K562 (cell line): ENCODE data around the gene MAPK13. TPM values are rescaled to one million over a fixed set of nuclear protein-coding genes. Genes with fewer than 3 reads are reported as not detected.

Source experiments
- ATAC-seq: fragments of 200-7000 bp; cut with Tn5 transposase; 3 replicates; pipeline ENCODE4 v1.9.1; 2020; ENCODE audit warnings: moderate library complexity
- BruUV-seq: library from RNA; stranded (reverse); fragments of 400-500 nt; replicated peaks from 2 replicates; lab custom pipeline; 2021; lab: Mats Ljungman, UMichigan
- CTCF ChIA-PET: fragments of 300-600 bp; formaldehyde crosslinking; extraction: SDS; loops from one replicate; lab custom pipeline; 2021; ENCODE audit warnings: low intra/inter-chr PET ratio; lab: Yijun Ruan, JAX
- POLR2A ChIA-PET: fragments of 300-600, 350-650 bp; sonication (Branson Sonifier 250); formaldehyde crosslinking; extraction: SDS; loops from one replicate; lab custom pipeline; 2021; ENCODE audit warnings: antibody characterized with exemption, inconsistent platforms; lab: Yijun Ruan, JAX
- DNase-seq, 4 experiments: peaks; one replicate each; pipeline versions ENCODE4 v3.0.0 to v3.0.0-alpha.2; 2011 to 2018; ENCODE audit warnings: low spot score in 3 of 4, mixed read lengths in 3 of 4; ENCODE audit errors: extremely low read depth in 1 of 4
- FAIRE-seq: peaks from 2 replicates; lab custom pipeline; 2011; peaks lifted over from hg19 to GRCh38; lab: Jason Lieb, UNC
- H2AFZ ChIP-seq: 2 replicates; pipeline ENCODE4 v1.6.0; 2011; ENCODE audit warnings: low read depth, low read length, control low read depth, inconsistent platforms
- H3K27ac ChIP-seq: fragments of 200-600 bp; 3 replicates; pipeline ENCODE4 v1.8.0; 2011; ENCODE audit warnings: low read depth, mild to moderate bottlenecking, control low read depth, inconsistent platforms, low read length, moderate library complexity, mixed read lengths; ENCODE audit errors: extremely low read depth
- H3K27me3 ChIP-seq, 2 experiments: fragments of 300-600 bp in 1 of 2; 2 replicates in 1 of 2; 3 replicates in 1 of 2; pipeline versions ENCODE4 v1.6.0 to v1.8.0; 2011; ENCODE audit warnings: inconsistent platforms in 2 of 2, low read length in 2 of 2, mild to moderate bottlenecking in 1 of 2, mixed read lengths in 1 of 2, moderate library complexity in 1 of 2; ENCODE audit not compliant: control insufficient read depth in 2 of 2, insufficient read depth in 2 of 2
- H3K36me3 ChIP-seq: fragments of 300-600 bp; 3 replicates; pipeline ENCODE4 v1.8.0; 2011; ENCODE audit warnings: mild to moderate bottlenecking, low read length, inconsistent platforms; ENCODE audit not compliant: control insufficient read depth, insufficient read depth
- H3K4me1 ChIP-seq, 2 experiments: fragments of 200-600 bp in 1 of 2; replicated peaks in 1 of 2; 2 replicates in 1 of 2; 3 replicates in 1 of 2; pipeline versions ENCODE4 v1.5.1 to v1.8.0; 2011; ENCODE audit warnings: inconsistent platforms in 2 of 2, low read length in 2 of 2, mild to moderate bottlenecking in 1 of 2, mixed read lengths in 1 of 2, moderate library complexity in 1 of 2; ENCODE audit not compliant: control insufficient read depth in 2 of 2, insufficient read depth in 2 of 2
- H3K4me2 ChIP-seq: 2 replicates; pipeline ENCODE4 v1.6.1; 2011; ENCODE audit warnings: low read length, control low read depth, inconsistent platforms, mixed read lengths; ENCODE audit not compliant: insufficient read depth
- H3K4me3 ChIP-seq: fragments of 200-600 bp; sonication (generic), shearing (Covaris generic); 2 replicates; pipeline ENCODE4 v1.5.1; 2016; ENCODE audit warnings: control low read depth, inconsistent platforms
- H3K79me2 ChIP-seq: fragments of 200-600 bp; 3 replicates; pipeline ENCODE4 v1.8.0; 2011; ENCODE audit warnings: low read length, inconsistent platforms; ENCODE audit not compliant: control insufficient read depth, insufficient read depth
- H3K9ac ChIP-seq, 2 experiments: 2 replicates each; pipeline versions ENCODE4 v1.6.0 to v1.6.1; 2011; ENCODE audit warnings: low read depth in 2 of 2, low read length in 2 of 2, control low read depth in 1 of 2, inconsistent platforms in 1 of 2, mild to moderate bottlenecking in 1 of 2, mixed read lengths in 1 of 2; ENCODE audit not compliant: insufficient read depth in 1 of 2
- H3K9me1 ChIP-seq: one replicate; pipeline ENCODE4 v1.6.0; 2011; ENCODE audit warnings: inconsistent platforms, mild to moderate bottlenecking, low read length, moderate library complexity; ENCODE audit not compliant: control insufficient read depth, insufficient read depth
- H3K9me3 ChIP-seq: replicated peaks from 2 replicates; pipeline ENCODE4 v1.5.1; 2011; ENCODE audit warnings: low read depth, low read length, inconsistent platforms; ENCODE audit not compliant: control insufficient read depth, insufficient read depth
- H4K20me1 ChIP-seq: replicated peaks from 2 replicates; pipeline ENCODE4 v1.6.1; 2011; ENCODE audit warnings: low read length, inconsistent platforms, mixed read lengths; ENCODE audit not compliant: control insufficient read depth, insufficient read depth
- ARHGAP35 ChIP-seq: fragments of 450-650 bp; IDR thresholded peaks from 2 replicates; pipeline ENCODE4 v1.6.1; 2018; ENCODE audit not compliant: partially characterized antibody
- CBX3 ChIP-seq, 2 experiments: IDR thresholded peaks; 1 replicate in 1 of 2; 2 replicates in 1 of 2; pipeline ENCODE4 v1.6.1; 2012; ENCODE audit warnings: inconsistent platforms in 2 of 2, low read length in 2 of 2, borderline replicate concordance in 1 of 2, control low read depth in 1 of 2
- HMBOX1 ChIP-seq: sonication (generic); IDR thresholded peaks from 2 replicates; pipeline ENCODE4 v1.6.1; 2016
- MAFF ChIP-seq: IDR thresholded peaks from 2 replicates; pipeline ENCODE4 v1.6.1; 2012; ENCODE audit warnings: low read length, improper control_type of control experiment
- TRIM24 ChIP-seq, 2 experiments: fragments of 450-650 bp; IDR thresholded peaks; 2 replicates each; pipeline ENCODE4 v1.6.1; 2016
- TRIM28 ChIP-seq: fragments of 450-650 bp; IDR thresholded peaks from 2 replicates; pipeline ENCODE4 v1.6.1; 2017
- ZNF197 ChIP-seq: fragments of 200-800 bp; sonication (Bioruptor generic); IDR thresholded peaks from 2 replicates; pipeline ENCODE4 v1.6.1; 2016; ENCODE audit warnings: low read depth, missing genetic modification characterization, missing compliant biosample characterization
- WGBS: fragments of 100-300 bp; shearing (Covaris generic); methylation state at CpG from one replicate; pipeline ENCODE4 v1.1.6; 2016; ENCODE audit warnings: low coverage, mixed read lengths; ENCODE audit not compliant: insufficient coverage; ENCODE audit errors: missing lambda C conversion rate; 5-methylcytosine and 5-hydroxymethylcytosine counted together
- in situ Hi-C: fragments of 300-500 bp; cut with MboI; formaldehyde crosslinking; loops from 4 replicates; pipeline ENCODE4 v1.15.0; 2018; ENCODE audit warnings: inconsistent platforms, mixed read lengths
- intact Hi-C: fragments of 100-400 bp; cut with micrococcal nuclease; formaldehyde crosslinking; loops from 2 replicates; pipeline ENCODE4 v1.14.2; 2022
- polyA plus RNA-seq, 8 experiments: library from polyadenylated mRNA; depleted of rRNA in 4 of 8; stranded (reverse) in 5 of 8; unstranded in 3 of 8; fragments of >200 nt; fragmentation: Nextera tagmentation in 2 of 8; fragmentation: Illumina TruSeq in 1 of 8; extraction: Ambion mirVana in 2 of 8; extraction: Trizol in 1 of 8; gene quantifications; 2 replicates each; pipeline versions ENCODE4 v1.2.1 to v1.2.3, GENCODE V29; 2011 to 2014; ENCODE audit warnings: inconsistent platforms in 1 of 8, missing spikeins in 1 of 8
- total RNA-seq, 7 experiments: library from RNA; depleted of rRNA in 6 of 7; stranded (reverse); fragments of >200 nt in 6 of 7; fragmentation: Illumina TruSeq in 2 of 7; extraction: Trizol in 2 of 7; gene quantifications; 2 replicates each; pipeline versions ENCODE4 v1.2.1 to v1.2.3, GENCODE V29; 2011 to 2021; ENCODE audit warnings: low replicate concordance in 1 of 7

The MAPK13 gene
- total and polyA plus RNA-seq, 9 of the 15 experiments (the other 6 are each of a cell fraction or from before 2014, with no cell fraction given): 0.03 to 2.3 (median 0.48) TPM; not detected in 1

GRCh38 chr6:36099869-36100483 lies 30.3 kb upstream of the MAPK13 start (continued):
- TF ChIP-seq ZNF197 (CRISPR knock-in tag): no peak

- no peak overlapping the region for H3K4me2 ChIP-seq
- H3K27ac ChIP-seq: no peak overlapping the region
- CTCF ChIA-PET: no interaction called here
- no peaks in the 10 kb centered on the region for H4K20me1 ChIP-seq
- peaks cover 1% of the 10 kb centered on the region; the same call in 1 of the 2 replicates for H3K9me3 ChIP-seq
- ATAC-seq (no peak), FAIRE-seq (no peak), DNase-seq (no peak)
- no peak overlapping the region for H2AFZ ChIP-seq
- H3K4me3 ChIP-seq: no peak overlapping the region
- WGBS: 95% methylated on average over 3 of the region's 3 CpGs
- H3K79me2 ChIP-seq: no peaks in the 10 kb centered on the region
- peaks cover 50% of the 10 kb centered on the region for H3K36me3 ChIP-seq
- intact Hi-C loops: no loop called here
- in situ Hi-C loops: no loop called here
- BruUV-seq: no TSS peak
- TF ChIP-seq TRIM28: peak; percentile 80
- no peak for TF ChIP-seq ARHGAP35
- 0 out of 2 replicates have a peak, but pooled peaks have one; percentile 23 for TF ChIP-seq HMBOX1
- TF ChIP-seq TRIM24 (IDR thresholded peaks at IDR 0.05): peak in 1 of 2 experiments; percentile 48; a peak in 1 of 4 replicates
- peak in 1 of 2 experiments; percentile 71; a peak in 1 of 3 replicates for TF ChIP-seq CBX3 (IDR thresholded peaks at IDR 0.05; ENCODE audit: borderline replicate concordance in 1 of 2, low read length in 2 of 2)
- TF ChIP-seq MAFF: no peak
- H3K4me1 ChIP-seq: peaks cover 9 to 24% of the 10 kb centered on the region in 2 experiments
- peaks cover 3% of the 10 kb centered on the region for H3K9me1 ChIP-seq
- H3K27me3 ChIP-seq: no peaks in the 10 kb centered on the region
- H3K9ac ChIP-seq: no peak overlapping the region
- POLR2A ChIA-PET: interaction anchor here (0.6 kb wide), 1 partner anchor 21 kb away, joined by 3 read pairs; no protein-coding TSS in a partner anchor
Measured at GRCh38 chr6:36101691-36102090, 28.6 kb upstream of the MAPK13 start.
